GM12878 (cell line): ENCODE measurements around the gene GPR39.

Experiments
- CBFB ChIP-seq: IDR thresholded peaks from 2 replicates; pipeline ENCODE4 v1.6.1; 2016; ENCODE audit warnings: antibody characterized with exemption, low read depth
- CTCF ChIP-seq, 3 experiments: IDR thresholded peaks in 2 of 3; conservative IDR thresholded peaks in 1 of 3; 2 replicates each; pipeline ENCODE4 v1.5.1; 2011; ENCODE audit warnings: low read depth in 3 of 3, low read length in 3 of 3, mild to moderate bottlenecking in 3 of 3, control low read depth in 2 of 3, moderate library complexity in 2 of 3, inconsistent platforms in 1 of 3, mixed read lengths in 1 of 3; ENCODE audit not compliant: control insufficient read depth in 2 of 3, insufficient read depth in 1 of 3; ENCODE audit errors: extremely low read depth in 1 of 3
- FOXM1 ChIP-seq: IDR thresholded peaks from 2 replicates; pipeline ENCODE4 v1.6.1; 2012; ENCODE audit warnings: low read depth, mild to moderate bottlenecking, inconsistent platforms, low read length, moderate library complexity
- HDAC6 ChIP-seq: fragments of 200-600 bp; sonication (generic); IDR thresholded peaks from one replicate; pipeline ENCODE4 v1.8.0; 2017; ENCODE audit warnings: antibody characterized with exemption; ENCODE audit not compliant: unreplicated experiment
- MTA2 ChIP-seq: fragments of 450-650 bp; IDR thresholded peaks from 2 replicates; pipeline ENCODE4 v1.6.1; 2016; ENCODE audit warnings: low read depth, mild to moderate bottlenecking, moderate library complexity
- POLR2AphosphoS2 ChIP-seq: IDR thresholded peaks from 2 replicates; pipeline ENCODE4 v1.6.1; 2011; ENCODE audit warnings: low read depth, mild to moderate bottlenecking, low read length, improper control_type of control experiment, moderate library complexity
- REST ChIP-seq: IDR thresholded peaks from 2 replicates; pipeline ENCODE4 v1.6.1; 2012; ENCODE audit warnings: mild to moderate bottlenecking, low read depth, low read length
- SMAD5 ChIP-seq: IDR thresholded peaks from 2 replicates; pipeline ENCODE4 v1.6.1; 2016; ENCODE audit warnings: antibody characterized with exemption, low read depth

GRCh38 chr2:132589111-132589830 lies 172.7 kb downstream of the GPR39 start:
- TF ChIP-seq HDAC6 (no peak), SMAD5 (no peak), CTCF (IDR thresholded peaks at IDR 0.05 in 2 of 3, conservative IDR thresholded peaks at IDR 0.05 in 1 of 3; ENCODE audit: control insufficient read depth in 2 of 3, extremely low read depth in 1 of 3, insufficient read depth in 1 of 3, low read depth in 3 of 3, low read length in 3 of 3) (no peak), FOXM1 (no peak), POLR2AphosphoS2 (no peak), REST (no peak), CBFB (no peak), MTA2 (no peak)
